T-helper 22 cell (primary cell): ENCODE results near the gene CLEC4G.

Source experiments
- DNase-seq: peaks from one replicate; pipeline ENCODE4 v3.0.0-alpha.2; 2020; ENCODE audit warnings: low read depth

The CLEC4G gene

DNA sequence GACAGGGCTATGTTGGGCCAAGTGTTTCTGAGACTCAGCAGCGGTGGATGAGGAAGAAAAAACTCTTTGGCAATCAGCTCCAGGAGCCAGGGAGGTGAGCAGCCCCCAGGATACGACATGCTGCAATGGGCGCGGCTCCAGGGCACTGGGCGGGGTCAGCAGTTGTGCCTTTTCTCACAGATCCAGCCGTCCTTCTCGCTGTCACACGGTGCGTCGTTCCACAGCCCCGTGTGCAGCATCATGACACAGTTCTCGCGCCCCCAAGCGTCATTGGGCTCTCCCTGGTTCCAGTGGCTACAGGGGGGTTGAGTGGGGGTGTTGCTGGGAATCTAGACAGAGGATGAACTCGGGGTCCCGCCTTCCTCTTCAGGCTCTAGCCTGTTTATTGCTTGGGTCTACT is 2.7 kb downstream of the CLEC4G start:
- DNase-seq, result no peak

GRCh38 chr19:7725791-7726190 is 6.1 kb downstream of the CLEC4G start:
- DNase-seq, result no peak

DNA sequence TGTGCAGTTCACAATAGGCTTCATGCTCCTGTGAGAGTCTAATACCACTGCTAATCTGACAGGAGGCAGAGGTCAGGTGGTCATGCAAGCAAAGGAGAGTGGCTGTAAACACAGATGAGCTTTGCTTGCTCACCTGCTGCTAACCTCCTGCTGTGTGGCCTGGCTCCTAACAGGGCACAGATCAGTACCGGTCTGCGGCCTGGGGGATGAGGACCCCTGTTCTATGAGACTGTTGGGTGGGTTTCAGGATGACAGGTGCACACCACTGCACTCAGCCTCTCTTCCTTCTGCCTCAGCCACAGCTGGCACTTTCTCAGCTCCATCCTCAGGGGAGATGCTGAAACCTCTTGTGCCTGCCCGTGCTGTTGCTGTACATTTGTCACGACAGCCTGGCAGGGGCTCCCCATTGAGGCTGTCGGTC is 9.7 kb downstream of the CLEC4G start:
- no peak for DNase-seq

DNA sequence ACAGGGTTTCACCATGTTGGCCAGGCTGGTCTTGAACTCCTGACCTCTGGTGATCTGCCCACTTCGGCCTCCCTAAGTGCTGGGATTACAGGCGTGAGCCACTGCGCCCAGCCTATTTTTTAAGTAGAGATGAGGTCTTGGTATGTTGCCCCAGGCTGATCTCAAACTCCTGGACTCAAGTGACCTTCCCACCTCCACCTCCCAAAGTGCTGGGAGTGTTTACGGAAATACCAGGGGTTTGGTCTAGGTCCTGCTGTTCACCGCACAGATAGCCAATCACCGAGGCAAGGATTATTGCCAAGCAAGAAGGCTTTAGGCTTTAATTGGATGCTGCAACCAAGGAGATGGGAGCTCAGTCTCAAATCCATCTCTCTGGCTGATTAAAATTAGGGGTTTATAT is 11.6 kb downstream of the CLEC4G start:
- DNase-seq, result no peak

- no peak for DNase-seq
Observed at GRCh38 chr19:7718668-7719067, 13.2 kb downstream of the CLEC4G start.

DNA sequence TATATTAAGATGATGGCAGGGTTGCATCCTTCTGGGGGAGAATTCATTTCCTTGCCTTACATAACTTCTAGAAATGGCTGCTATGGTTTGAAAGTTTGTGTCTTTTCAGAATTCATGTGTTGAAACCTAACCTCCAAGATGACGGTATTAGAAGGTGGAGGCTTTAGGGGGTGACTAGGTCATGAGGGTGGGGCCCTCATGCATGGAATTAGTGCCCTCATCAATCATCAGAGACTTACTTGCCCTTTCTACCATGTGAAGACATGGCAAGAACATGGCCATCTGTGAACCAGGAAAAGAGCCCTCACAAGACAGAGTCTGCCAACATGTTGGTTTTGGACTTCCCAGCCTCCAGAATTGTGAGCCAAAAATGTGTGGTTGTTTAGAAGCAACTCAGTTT is 15.1 kb downstream of the CLEC4G start:
- DNase-seq, result no peak

DNA sequence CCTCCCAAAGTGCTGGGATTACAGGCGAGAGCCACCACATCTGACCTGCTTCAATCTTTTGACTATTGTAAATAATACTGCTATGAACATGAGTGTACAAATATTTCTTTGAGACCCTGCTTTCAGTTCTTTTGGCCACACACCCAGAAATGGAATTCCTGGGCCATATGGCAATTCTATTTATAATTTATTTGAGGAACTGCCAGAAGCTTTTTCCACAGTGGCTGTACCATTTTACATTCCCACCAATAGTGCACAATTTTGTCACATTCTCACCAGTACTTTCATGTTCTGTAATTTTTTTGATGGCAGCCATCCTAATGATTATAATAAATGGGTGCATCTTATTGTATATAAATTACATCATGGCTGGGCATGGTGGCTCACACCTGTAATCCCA is 16.2 kb downstream of the CLEC4G start:
- no peak for DNase-seq

DNA sequence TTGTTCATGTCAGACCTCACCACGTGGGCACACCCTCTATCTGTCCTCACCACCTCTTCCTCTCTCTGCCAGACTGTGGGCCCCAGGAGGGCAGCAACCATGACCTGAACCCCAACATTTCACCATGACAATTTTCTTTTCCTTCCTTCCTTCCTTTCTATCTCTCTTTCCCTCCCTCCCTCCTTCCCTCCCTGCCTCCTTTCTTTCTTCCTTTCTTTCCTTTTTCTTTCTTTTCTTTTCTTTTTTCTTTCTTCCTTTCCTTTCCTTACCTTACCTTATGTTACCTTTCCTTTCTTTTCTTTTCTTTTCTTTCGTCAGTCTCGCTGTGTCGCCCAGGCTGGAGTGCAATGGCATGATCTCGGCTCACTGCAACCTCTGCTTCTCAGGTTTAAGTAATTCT is 21.3 kb downstream of the CLEC4G start:
- no peak for DNase-seq

DNA sequence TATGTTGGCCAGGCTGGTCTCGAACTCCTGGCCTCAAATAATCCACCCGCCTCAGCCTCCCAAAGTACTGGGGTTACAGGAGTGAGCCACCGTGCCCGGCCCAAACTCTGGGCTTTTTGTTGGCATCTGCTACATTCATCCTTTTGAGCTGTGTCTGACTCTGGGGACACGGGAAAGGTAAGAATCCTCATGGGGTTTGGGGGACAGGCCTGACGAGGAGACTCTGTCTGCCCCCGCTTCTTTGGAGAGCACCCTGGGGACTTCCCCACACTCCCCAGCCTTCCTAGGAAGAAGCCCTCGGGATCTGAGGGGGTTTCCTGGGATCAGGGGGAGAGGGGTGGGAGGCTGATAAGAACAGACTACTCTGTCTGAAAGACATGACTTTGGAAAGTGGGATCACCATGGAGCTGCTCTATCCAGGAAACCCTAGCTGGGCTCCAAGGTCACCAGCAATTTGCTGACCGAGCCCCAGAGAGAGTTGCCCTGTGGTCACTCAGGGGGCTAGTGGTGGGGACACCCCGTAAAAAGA is 21.9 kb downstream of the CLEC4G start:
- DNase-seq, result no peak

DNA sequence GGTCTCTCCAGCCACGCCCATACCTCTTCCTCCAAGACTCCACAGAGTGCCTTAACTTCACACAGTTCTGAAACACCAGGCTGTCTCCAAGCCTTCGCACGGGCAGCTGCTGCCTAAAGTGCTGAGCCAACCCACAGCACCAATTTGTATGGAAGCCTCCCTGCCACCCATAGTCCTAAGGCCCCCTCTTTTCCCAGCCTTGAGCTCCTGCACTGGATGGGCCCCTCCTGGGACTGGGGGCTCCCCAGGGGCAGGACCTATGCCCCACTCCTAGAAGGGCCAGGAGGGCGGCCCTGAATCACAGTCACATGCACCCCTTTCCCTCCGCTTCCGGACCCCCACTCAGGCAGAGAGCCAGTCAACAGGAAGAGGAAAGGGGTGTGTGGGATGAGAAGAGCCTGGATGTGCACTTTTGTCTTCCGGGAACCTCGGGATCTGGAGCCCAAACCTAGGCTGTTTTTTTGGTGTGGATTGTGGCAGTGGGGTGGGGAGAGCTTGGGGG is 24.9 kb downstream of the CLEC4G start:
- no peak for DNase-seq

GRCh38 chr19:7706188-7706954 is 25.5 kb downstream of the CLEC4G start:
- DNase-seq, result no peak

DNA sequence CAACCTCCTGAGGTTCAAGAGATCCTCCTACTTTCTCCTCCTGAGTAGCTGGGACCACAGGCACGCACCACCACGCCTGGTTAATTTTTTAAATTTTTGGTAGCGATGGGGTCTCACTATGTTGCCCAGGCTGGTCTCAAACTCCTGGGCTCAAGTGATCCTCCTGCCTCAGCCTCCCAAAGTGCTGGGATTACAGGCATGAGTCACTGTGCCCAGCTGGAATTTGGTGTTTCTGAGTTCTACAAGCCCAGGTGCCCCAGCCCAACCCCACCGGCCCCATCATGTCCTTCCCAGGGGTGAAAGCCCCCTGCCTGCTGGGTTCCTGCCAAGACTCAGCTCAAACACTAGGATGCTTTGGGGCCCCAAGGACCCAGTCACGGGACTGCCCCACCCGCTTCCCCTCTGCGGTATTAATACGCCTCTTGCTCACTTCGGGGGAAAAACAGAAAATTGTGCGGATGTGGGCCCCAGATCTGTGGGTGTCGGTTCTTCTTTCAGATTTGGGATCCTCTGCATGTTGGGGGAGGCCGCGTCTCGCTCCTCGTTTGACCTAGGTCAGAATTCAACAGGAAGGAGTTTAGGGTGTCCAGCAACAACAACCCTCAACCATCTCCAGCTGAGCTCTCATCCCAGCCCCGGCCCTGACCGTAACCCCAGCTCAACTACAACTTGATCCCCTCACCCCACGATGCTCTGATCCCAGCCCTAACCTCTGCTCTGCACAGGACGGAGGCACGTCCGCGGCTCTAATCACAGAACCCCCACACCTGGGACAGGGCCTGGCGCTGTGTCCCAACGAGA is 26.3 kb downstream of the CLEC4G start:
- DNase-seq, result peak; percentile 65

GRCh38 chr19:7704280-7705060 is 27.4 kb downstream of the CLEC4G start:
- no peak for DNase-seq

DNA sequence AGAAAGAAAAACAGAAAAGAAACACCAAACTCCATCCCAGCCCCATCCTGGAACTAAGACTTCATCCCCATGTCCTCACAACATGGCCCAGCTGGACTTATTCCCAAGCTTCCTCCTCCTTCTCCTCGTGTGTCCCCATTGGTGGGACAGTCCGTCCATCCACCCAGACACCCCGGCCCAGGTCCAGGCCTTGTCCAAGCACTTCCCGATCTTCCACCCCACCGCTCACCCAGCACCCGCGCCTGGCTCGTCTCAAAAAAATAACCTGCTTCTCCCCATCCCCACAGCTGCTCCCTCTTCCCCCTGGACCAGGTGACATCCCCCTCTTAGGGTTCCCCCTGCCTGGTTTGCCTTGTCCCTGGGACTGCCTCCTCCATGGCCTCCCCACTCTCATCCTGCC is 28.6 kb downstream of the CLEC4G start:
- DNase-seq, result no peak

GRCh38 chr19:7701654-7702457 is 30.1 kb downstream of the CLEC4G start, which contains the start of gene FCER2:
TSS of gene FCER2 (minus strand) at chr19:7702131. CDS start at chr19:7699760, 2,371 bp downstream.
- no peak for DNase-seq

GRCh38 chr19:7701049-7701653 is 30.8 kb downstream of the CLEC4G start:
- DNase-seq, result no peak

DNA sequence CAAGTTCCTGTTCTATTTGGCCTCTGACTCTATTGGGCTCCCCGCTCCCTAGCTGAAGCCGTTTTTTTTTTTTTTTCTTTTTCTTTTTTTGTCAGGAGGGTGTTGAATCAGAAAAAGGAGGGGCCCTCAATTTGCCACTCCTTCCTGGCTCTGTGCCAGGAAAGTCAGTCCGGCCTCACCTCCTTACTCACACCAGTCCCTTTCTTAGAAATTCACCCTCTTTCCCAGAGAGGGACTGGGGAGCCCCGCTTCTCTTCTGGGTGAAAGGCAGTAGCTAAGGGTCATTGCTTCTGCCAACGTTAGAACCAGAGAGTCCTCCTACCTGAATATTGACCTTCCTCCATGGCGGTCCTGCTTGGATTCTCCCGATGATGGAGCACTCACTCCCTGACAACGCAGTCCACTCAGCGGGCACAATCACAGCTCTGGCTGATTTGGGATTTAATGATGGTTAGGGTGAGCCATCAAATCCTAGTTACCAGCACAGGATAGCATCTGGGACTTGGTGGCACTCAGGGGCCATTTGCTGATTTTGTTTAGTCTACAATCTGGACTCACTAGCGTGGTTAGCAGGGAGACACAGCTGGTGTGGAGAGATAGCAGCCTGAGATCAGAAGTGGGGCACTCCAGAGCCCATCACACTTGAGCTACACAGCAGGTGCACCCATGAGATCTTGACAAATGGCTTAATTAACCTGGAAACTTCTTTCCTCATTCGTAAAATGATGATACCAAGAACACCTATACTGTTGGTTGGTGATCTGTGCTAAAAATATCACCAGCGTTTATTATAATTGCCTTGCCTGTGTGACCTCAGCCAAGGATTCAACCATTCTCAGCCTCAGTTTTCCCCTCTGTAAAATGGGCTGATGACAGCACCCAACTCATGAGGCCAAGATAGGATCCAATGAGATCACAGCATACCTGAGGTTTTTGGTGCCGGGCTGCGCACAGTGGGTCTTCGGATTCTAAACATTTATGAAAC is 32.2 kb downstream of the CLEC4G start:
- DNase-seq, result no peak

- no peak for DNase-seq
Observed at GRCh38 chr19:7699003-7699402, 32.9 kb downstream of the CLEC4G start.

DNA sequence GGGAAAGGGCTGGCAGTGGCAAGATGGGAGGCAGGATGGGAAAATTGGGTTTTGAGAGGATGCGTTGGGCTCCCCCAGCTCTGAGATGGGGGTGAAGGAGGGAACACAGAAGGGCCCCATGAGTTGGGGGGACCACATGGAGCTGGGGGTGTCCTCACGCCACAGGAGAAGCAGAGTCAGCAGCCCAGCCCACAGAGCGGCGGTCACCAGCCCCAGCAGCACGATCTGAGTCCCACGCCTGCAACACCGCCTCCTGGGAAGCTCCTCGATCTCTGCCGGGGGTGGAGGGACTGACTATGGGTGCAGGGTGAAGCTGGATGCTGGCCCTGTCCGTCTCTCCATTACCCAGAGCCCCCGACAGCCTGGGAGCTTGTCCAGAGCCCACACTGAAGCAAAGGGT is 33.3 kb downstream of the CLEC4G start:
- DNase-seq, result no peak
